Trophoblast cell (in vitro differentiated cells and primary cell): Measurements from ENCODE around the gene MYO15B.
A peak's percentile ranks its signal among the peaks of the same experiment; 100 is the strongest.

Experiments used
- DNase-seq, 2 donors: peaks; one replicate each; pipeline ENCODE4 v3.0.0-alpha.2; 2016
- H2AFZ ChIP-seq: 2 replicates; pipeline ENCODE4 v1.6.1; 2013; ENCODE audit warnings: low read length, moderate library complexity, mild to moderate bottlenecking; ENCODE audit not compliant: insufficient read depth, poor library complexity
- H2AK5ac ChIP-seq: 2 replicates; pipeline ENCODE4 v1.6.1; 2013; ENCODE audit warnings: mild to moderate bottlenecking, low read length
- H2BK120ac ChIP-seq: 2 replicates; pipeline ENCODE4 v1.6.1; 2013; ENCODE audit warnings: low read length, mild to moderate bottlenecking, moderate library complexity; ENCODE audit not compliant: insufficient read depth, poor library complexity
- H2BK12ac ChIP-seq: 2 replicates; pipeline ENCODE4 v1.6.1; 2013; ENCODE audit warnings: mild to moderate bottlenecking, low read length, moderate library complexity
- H2BK5ac ChIP-seq: 2 replicates; pipeline ENCODE4 v1.6.1; 2013; ENCODE audit warnings: low read length, low read depth, moderate library complexity, mild to moderate bottlenecking; ENCODE audit not compliant: poor library complexity
- H3K14ac ChIP-seq: 2 replicates; pipeline ENCODE4 v1.6.1; 2013; ENCODE audit warnings: mild to moderate bottlenecking, low read length
- H3K18ac ChIP-seq: 2 replicates; pipeline ENCODE4 v1.6.1; 2013; ENCODE audit warnings: mild to moderate bottlenecking, low read length
- H3K23ac ChIP-seq: 2 replicates; pipeline ENCODE4 v1.6.1; 2013; ENCODE audit warnings: low read length
- H3K27ac ChIP-seq: 2 replicates; pipeline ENCODE4 v1.5.1; 2013; ENCODE audit warnings: low read depth, mild to moderate bottlenecking, inconsistent platforms, low read length, moderate library complexity
- H3K27me3 ChIP-seq: 2 replicates; pipeline ENCODE4 v1.6.1; 2013; ENCODE audit warnings: inconsistent platforms, mild to moderate bottlenecking, low read length, moderate library complexity; ENCODE audit not compliant: insufficient read depth
- H3K36me3 ChIP-seq, 2 experiments: 1 replicate in 1 of 2; 2 replicates in 1 of 2; pipeline ENCODE4 v1.6.1; 2013; ENCODE audit warnings: low read length in 2 of 2, mild to moderate bottlenecking in 2 of 2, moderate library complexity in 1 of 2; ENCODE audit not compliant: insufficient read depth in 2 of 2, control insufficient read depth in 1 of 2
- H3K4ac ChIP-seq: 2 replicates; pipeline ENCODE4 v1.6.1; 2013; ENCODE audit warnings: low read depth, mild to moderate bottlenecking, low read length, moderate library complexity
- H3K4me1 ChIP-seq, 2 experiments: 1 replicate in 1 of 2; 2 replicates in 1 of 2; pipeline ENCODE4 v1.6.1; 2013; ENCODE audit warnings: low read length in 2 of 2, mild to moderate bottlenecking in 2 of 2, moderate library complexity in 1 of 2; ENCODE audit not compliant: insufficient read depth in 2 of 2, control insufficient read depth in 1 of 2
- H3K4me2 ChIP-seq: 2 replicates; pipeline ENCODE4 v1.6.1; 2013; ENCODE audit warnings: inconsistent platforms, mild to moderate bottlenecking, low read length, moderate library complexity
- H3K4me3 ChIP-seq: 2 replicates; pipeline ENCODE4 v1.5.1; 2013; ENCODE audit warnings: mild to moderate bottlenecking, low read depth, low read length, inconsistent platforms
- H3K79me1 ChIP-seq: one replicate; pipeline ENCODE4 v1.6.1; 2013; ENCODE audit warnings: low read length
- H3K79me2 ChIP-seq: 2 replicates; pipeline ENCODE4 v1.6.1; 2013; ENCODE audit warnings: low read length, mild to moderate bottlenecking; ENCODE audit not compliant: control insufficient read depth, insufficient read depth, poor library complexity
- H3K9ac ChIP-seq: 2 replicates; pipeline ENCODE4 v1.6.1; 2013; ENCODE audit warnings: mild to moderate bottlenecking, low read length
- H3K9me3 ChIP-seq: 2 replicates; pipeline ENCODE4 v1.6.1; 2013; ENCODE audit warnings: low read depth, mild to moderate bottlenecking, control low read depth, inconsistent platforms, low read length; ENCODE audit not compliant: insufficient read depth
- H4K12ac ChIP-seq: 2 replicates; pipeline ENCODE4 v1.6.1; 2013; ENCODE audit warnings: low read depth, mild to moderate bottlenecking, low read length, moderate library complexity
- H4K8ac ChIP-seq: 2 replicates; pipeline ENCODE4 v1.6.1; 2013; ENCODE audit warnings: low read depth, mild to moderate bottlenecking, low read length, moderate library complexity
- H4K91ac ChIP-seq: one replicate; pipeline ENCODE4 v1.6.1; 2013; ENCODE audit warnings: low read depth, mild to moderate bottlenecking, low read length, moderate library complexity
- WGBS: extraction: QIAGEN DNeasy Blood & Tissue Kit; methylation state at CpG from one replicate; pipeline ENCODE4 v1.1.7; 2013; ENCODE audit warnings: missing lambda C conversion rate; ENCODE audit not compliant: insufficient read length, insufficient coverage; ENCODE audit errors: extremely low coverage; 5-methylcytosine and 5-hydroxymethylcytosine counted together

MYO15B gene

DNA sequence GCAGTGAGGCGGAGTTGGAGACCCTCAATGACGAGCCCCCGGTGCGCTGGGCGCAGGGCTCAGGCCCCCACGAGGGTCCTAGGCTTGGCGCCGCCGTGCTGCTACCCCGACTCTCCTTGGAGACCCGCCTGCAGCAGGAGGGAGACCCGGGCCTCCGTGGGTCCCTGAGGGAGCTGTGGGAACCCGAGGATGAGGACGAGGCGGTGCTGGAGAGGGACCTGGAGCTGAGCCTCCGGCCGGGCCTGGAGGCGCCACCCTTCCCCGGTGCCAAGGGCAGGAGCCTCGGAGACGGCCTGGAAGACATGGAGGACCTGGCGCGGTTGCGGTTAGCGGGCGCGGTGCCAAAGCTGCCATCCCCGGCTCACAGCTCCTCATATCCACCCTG is 2.3 kb downstream of the MYO15B start:
- no CpG with 5 or more reads among the region's 29 CpGs for WGBS
- DNase-seq = no peak
- peak overlapping the region; percentile 67 for H4K91ac ChIP-seq
- H3K79me2 ChIP-seq = peaks cover 12% of the 10 kb centered on the region
- H3K18ac ChIP-seq = no peak overlapping the region
- no peak overlapping the region for H3K23ac ChIP-seq
- no peak overlapping the region for H2BK12ac ChIP-seq
- no peaks in the 10 kb centered on the region for H3K27me3 ChIP-seq
- H3K79me1 ChIP-seq = peaks cover 18% of the 10 kb centered on the region
- no peak overlapping the region for H3K9ac ChIP-seq
- peak overlapping the region; percentile 0 for H2AK5ac ChIP-seq
- H3K14ac ChIP-seq = no peak overlapping the region
- peak overlapping the region; percentile 3 for H4K8ac ChIP-seq
- H4K12ac ChIP-seq = no peak overlapping the region
- no peak overlapping the region for H3K27ac ChIP-seq
- H2BK120ac ChIP-seq = no peak overlapping the region
- H2BK5ac ChIP-seq = no peak overlapping the region
- no peak overlapping the region for H3K4ac ChIP-seq
- H3K9me3 ChIP-seq = no peaks in the 10 kb centered on the region
- peak overlapping the region; percentile 53 for H3K4me2 ChIP-seq
- no peak overlapping the region for H2AFZ ChIP-seq
- H3K4me1 ChIP-seq = peaks cover 4 to 9% of the 10 kb centered on the region in 2 experiments
- H3K4me3 ChIP-seq = no peak overlapping the region
- H3K36me3 ChIP-seq = no peaks in the 10 kb centered on the region

- Histone ChIP-seq H4K91ac (no peak overlapping the region), H4K12ac (no peak overlapping the region), H3K27me3 (no peaks in the 10 kb centered on the region), H2BK5ac (no peak overlapping the region), H3K18ac (no peak overlapping the region), H2BK12ac (no peak overlapping the region), H3K14ac (no peak overlapping the region), H3K79me2 (peaks cover 12% of the 10 kb centered on the region), H3K4me2 (no peak overlapping the region), H4K8ac (no peak overlapping the region), H3K9me3 (no peaks in the 10 kb centered on the region), H3K79me1 (peaks cover 18% of the 10 kb centered on the region), H3K23ac (no peak overlapping the region), H3K4me3 (no peak overlapping the region), H3K4me1 (peaks cover 4 to 9% of the 10 kb centered on the region in 2 experiments), H2BK120ac (no peak overlapping the region), H3K27ac (no peak overlapping the region), H3K4ac (no peak overlapping the region), H2AK5ac (no peak overlapping the region), H2AFZ (no peak overlapping the region), H3K36me3 (no peaks in the 10 kb centered on the region), H3K9ac (no peak overlapping the region)
- DNase-seq = no peak
- WGBS = no CpG with 5 or more reads among the region's 8 CpGs
These were observed 2.7 kb downstream of the MYO15B start for GRCh38 chr17:75590314-75590761.

DNA sequence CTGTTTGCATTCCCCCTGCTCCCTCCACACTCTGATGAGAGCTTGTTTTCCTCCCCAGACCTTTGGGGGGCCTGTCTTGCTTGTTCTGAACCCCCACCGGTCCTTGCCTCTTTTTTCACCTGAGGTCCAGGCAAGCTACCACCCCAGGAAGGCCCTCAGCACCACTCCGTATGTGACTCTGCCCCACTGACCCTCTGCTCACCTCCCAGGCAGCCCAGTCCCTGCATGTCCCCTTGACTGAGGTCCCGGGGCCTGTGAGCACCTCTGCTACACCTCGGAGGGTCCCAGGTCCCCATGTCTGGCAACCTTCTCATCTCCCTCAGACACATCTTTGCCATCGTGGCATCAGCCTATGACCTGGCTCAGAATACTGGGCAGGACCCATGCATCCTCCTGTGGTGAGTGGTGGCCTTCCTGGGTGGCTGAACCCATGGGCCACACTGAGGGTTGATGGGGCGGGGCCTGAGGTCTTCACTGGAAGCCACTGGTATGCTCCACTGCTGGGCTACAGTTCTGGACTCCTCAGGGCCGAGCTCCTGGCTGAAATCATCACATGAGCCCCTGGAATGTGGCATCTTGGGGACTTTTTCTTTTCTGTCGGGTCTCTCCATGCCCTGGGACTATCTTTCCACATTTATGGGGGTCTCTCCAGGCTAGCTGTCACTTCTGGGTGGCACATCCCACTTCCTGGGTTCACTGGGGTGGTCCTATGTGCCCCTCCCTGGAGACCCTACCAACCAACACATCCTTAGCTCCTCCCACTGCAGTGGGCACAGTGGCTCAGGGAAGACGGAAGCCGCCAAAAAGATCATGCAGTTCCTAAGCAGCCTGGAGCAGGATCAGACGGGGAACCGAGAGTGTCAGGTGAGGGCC is 3.5 kb downstream of the MYO15B start:
- Histone ChIP-seq H2BK12ac (no peak overlapping the region), H3K4ac (no peak overlapping the region), H3K27me3 (no peaks in the 10 kb centered on the region), H3K79me2 (peaks cover 12% of the 10 kb centered on the region), H3K79me1 (peaks cover 18% of the 10 kb centered on the region), H4K8ac (no peak overlapping the region), H2AK5ac (no peak overlapping the region), H3K9me3 (no peaks in the 10 kb centered on the region), H3K18ac (no peak overlapping the region), H3K14ac (no peak overlapping the region), H3K4me3 (no peak overlapping the region), H3K9ac (no peak overlapping the region), H3K4me2 (no peak overlapping the region), H3K4me1 (peaks cover 4 to 9% of the 10 kb centered on the region in 2 experiments), H2AFZ (no peak overlapping the region), H4K91ac (no peak overlapping the region), H3K27ac (no peak overlapping the region), H2BK5ac (no peak overlapping the region), H4K12ac (no peak overlapping the region), H3K36me3 (no peaks in the 10 kb centered on the region), H2BK120ac (no peak overlapping the region), H3K23ac (no peak overlapping the region)
- peak in 1 of 2 donors; percentile 14 for DNase-seq
- WGBS = no CpG with 5 or more reads among the region's 12 CpGs

DNA sequence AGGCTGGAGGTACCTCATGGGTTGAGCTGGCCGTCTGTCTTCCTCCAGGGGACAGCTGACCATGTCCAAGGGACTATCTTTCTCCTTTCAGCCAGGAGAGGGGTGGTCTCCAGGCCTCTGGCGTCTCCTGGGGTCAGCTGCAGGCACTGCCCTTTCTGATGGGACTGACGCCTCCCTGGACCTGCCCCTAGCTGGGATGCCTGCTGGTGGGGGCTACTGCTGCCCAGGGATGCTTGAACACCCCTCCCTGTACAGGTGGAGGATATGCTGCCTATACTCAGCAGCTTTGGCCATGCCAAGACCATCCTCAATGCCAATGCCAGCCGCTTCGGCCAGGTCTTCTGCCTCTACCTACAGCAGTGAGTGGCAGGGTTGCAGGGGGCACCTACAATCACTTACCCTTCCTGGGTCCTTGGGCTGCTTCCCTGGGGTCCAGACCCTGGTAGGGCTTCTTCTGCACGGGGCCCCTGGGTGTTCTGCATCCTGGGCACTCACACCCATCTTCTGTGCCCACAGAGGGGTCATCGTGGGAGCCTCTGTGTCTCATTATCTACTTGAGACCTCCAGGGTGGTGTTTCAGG is 4.2 kb downstream of the MYO15B start:
- H2BK5ac ChIP-seq = no peak overlapping the region
- H3K23ac ChIP-seq = no peak overlapping the region
- H3K4ac ChIP-seq = no peak overlapping the region
- no peak overlapping the region for H4K8ac ChIP-seq
- no CpG with 5 or more reads among the region's 7 CpGs for whole genome bisulfite sequencing
- peaks cover 12% of the 10 kb centered on the region for H3K79me2 ChIP-seq
- no peak overlapping the region for H3K4me2 ChIP-seq
- DNase-seq = no peak
- H3K18ac ChIP-seq = no peak overlapping the region
- no peak overlapping the region for H2BK12ac ChIP-seq
- H2AFZ ChIP-seq = no peak overlapping the region
- H4K12ac ChIP-seq = no peak overlapping the region
- peaks cover 4 to 9% of the 10 kb centered on the region in 2 experiments for H3K4me1 ChIP-seq
- H3K9me3 ChIP-seq = no peaks in the 10 kb centered on the region
- H3K36me3 ChIP-seq = no peaks in the 10 kb centered on the region
- H3K27ac ChIP-seq = no peak overlapping the region
- no peak overlapping the region for H3K4me3 ChIP-seq
- no peak overlapping the region for H3K9ac ChIP-seq
- H3K79me1 ChIP-seq = peaks cover 18% of the 10 kb centered on the region
- H2AK5ac ChIP-seq = no peak overlapping the region
- H3K14ac ChIP-seq = no peak overlapping the region
- H4K91ac ChIP-seq = no peak overlapping the region
- H3K27me3 ChIP-seq = no peaks in the 10 kb centered on the region
- no peak overlapping the region for H2BK120ac ChIP-seq
